Measurements from ENCODE around the gene TTLL8. TPM values are rescaled to one million over a fixed set of nuclear protein-coding genes. Genes with fewer than 3 reads are reported as not detected.

The TTLL8 gene
- total RNA-seq, 1 donor from 2014 or later: not detected

DNA sequence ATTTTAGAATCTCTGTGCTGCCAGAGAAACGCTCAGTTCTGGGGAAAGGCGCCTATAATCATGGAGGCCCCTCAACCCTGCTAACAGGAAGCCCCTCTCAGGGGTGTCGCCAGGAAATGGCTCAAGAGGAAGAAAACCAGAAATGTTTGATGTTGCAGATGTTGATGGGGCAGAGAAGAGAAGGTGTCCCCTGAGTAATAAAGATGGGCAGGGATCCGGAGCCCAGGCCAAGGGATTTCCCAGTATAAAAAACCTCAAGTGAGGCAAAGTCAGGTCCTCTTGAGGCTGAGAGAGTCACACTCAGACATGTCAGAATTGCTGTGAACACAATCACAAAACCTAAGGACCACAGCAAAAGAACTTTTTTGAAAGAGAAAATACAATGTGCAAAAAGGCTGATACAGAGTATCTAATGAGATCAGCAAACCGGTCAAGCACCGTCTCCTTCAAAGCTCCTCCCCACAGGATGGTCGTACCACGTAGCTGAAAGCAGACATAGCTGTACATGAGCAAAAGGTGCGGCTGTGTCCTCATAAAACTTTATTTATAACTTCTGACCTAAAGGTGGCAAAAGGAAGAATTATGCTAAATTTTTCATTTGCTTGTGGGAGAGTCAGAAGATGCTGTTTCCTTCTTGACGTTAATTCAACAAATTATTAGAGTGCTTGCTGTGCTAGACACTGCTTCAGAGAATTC is 43.9 kb upstream of the TTLL8 start:
- TF ChIP-seq, protein P1, sequence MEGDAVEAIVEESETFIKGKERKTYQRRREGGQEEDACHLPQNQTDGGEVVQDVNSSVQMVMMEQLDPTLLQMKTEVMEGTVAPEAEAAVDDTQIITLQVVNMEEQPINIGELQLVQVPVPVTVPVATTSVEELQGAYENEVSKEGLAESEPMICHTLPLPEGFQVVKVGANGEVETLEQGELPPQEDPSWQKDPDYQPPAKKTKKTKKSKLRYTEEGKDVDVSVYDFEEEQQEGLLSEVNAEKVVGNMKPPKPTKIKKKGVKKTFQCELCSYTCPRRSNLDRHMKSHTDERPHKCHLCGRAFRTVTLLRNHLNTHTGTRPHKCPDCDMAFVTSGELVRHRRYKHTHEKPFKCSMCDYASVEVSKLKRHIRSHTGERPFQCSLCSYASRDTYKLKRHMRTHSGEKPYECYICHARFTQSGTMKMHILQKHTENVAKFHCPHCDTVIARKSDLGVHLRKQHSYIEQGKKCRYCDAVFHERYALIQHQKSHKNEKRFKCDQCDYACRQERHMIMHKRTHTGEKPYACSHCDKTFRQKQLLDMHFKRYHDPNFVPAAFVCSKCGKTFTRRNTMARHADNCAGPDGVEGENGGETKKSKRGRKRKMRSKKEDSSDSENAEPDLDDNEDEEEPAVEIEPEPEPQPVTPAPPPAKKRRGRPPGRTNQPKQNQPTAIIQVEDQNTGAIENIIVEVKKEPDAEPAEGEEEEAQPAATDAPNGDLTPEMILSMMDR (IDR thresholded peaks at IDR 0.05; ENCODE audit: borderline replicate concordance): no peak
- H3K4me3 ChIP-seq: no peak overlapping the region
- H3K36me3 ChIP-seq: no peaks in the 10 kb centered on the region
- H3K9me3 ChIP-seq (replicated peaks): no peaks in the 10 kb centered on the region
- DNase-seq: no peak
- no peaks in the 10 kb centered on the region for H3K4me1 ChIP-seq
- no peak overlapping the region for H3K27ac ChIP-seq (replicated peaks)
- intact Hi-C loops (cut with micrococcal nuclease): no loop called here
- peaks cover 61% of the 10 kb centered on the region for H3K27me3 ChIP-seq (ENCODE audit: low read depth)

DNA sequence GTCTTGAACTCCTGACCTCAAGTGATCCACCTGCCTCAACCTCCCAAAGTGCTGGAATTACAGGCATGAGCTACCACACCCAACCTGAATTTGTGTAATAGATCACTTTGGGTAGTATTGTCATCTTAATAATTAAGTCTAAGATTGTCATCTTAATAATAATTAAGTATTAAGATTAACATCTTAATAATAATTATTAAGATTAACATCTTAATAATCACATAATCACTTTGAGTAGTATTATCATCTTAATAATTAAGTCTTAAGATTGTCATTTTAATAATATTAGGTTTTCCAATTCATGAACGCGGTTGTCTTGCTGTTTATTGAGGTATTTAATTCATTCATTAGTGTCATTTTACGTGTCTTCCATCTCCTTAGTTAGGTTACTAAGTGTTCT is 40.0 kb upstream of the TTLL8 start:
- TF ChIP-seq, protein P1 (IDR thresholded peaks at IDR 0.05; ENCODE audit: borderline replicate concordance): no peak
- H3K27me3 ChIP-seq (ENCODE audit: low read depth): peaks cover 75% of the 10 kb centered on the region

DNA sequence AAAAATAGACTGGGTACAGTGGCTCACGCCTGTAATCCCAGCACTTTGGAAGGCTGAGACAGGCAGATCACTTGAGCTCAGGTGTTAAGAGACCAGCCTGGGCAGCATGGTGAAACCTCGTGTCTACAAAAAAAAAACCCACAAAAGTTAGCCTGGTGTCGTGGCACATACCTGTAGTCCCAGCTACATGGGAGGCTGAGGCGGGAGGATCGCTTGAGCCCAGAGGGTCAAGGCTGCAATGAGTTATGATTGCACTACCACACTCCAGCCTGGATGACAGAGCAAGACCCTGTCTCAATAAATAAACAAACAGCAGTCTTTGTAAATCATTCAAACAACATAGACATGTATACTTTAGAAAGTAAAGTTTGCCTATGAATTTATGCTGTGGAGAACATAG is 34.2 kb upstream of the TTLL8 start:
- Histone ChIP-seq H3K4me1 (no peaks in the 10 kb centered on the region), H3K27ac (replicated peaks) (no peak overlapping the region), H3K4me3 (no peak overlapping the region), H3K9me3 (replicated peaks) (peaks cover 9% of the 10 kb centered on the region), H3K36me3 (no peaks in the 10 kb centered on the region), H3K27me3 (ENCODE audit: low read depth) (peaks cover 51% of the 10 kb centered on the region)
- no peak for DNase-seq
- TF ChIP-seq, protein P1 (IDR thresholded peaks at IDR 0.05; ENCODE audit: borderline replicate concordance): no peak
- intact Hi-C loops (cut with micrococcal nuclease): no loop called here

More for the DNA sequence above, 40.0 kb upstream of the TTLL8 start:
- no peak for DNase-seq
- H3K4me1 ChIP-seq: no peaks in the 10 kb centered on the region
- intact Hi-C loops (cut with micrococcal nuclease): no loop called here
- no peak overlapping the region for H3K4me3 ChIP-seq
- no peaks in the 10 kb centered on the region for H3K9me3 ChIP-seq (replicated peaks)
- H3K36me3 ChIP-seq: no peaks in the 10 kb centered on the region
- no peak overlapping the region for H3K27ac ChIP-seq (replicated peaks)

DNA sequence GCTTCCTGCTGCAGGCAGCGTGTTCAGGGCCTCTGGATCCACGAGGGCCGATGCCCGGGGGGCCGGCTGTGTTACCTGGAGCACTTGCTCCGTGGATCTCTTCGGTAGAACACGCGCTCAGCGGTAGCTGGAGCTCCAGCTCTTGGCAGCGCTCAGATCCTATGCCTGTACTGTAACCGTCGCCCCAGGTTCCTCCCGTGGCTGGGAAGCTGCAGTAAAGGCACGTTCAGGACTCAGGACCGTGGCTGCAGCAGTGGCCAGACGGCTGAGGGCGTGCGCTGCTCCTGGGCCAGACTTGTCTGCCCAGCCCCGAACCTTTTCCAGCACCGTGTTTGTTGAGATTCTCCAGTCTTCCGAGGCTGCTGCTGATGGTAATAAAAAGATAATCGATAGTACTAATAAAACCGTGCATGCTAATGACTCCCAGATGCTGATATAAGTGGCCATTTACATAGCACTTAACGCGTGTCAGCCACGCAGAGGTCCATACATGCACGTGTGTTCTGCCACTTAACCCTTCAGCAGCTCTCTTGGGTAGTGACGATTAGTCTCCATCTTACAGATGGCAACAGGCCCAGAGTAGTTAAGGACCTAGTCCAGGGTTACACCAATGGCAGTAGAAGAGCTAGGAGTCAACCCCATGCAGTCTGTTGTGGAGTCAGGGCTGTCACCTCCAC is 33.1 kb upstream of the TTLL8 start:
- Histone ChIP-seq H3K27me3 (ENCODE audit: low read depth) (peaks cover 40% of the 10 kb centered on the region), H3K9me3 (replicated peaks) (peaks cover 9% of the 10 kb centered on the region), H3K4me3 (no peak overlapping the region), H3K4me1 (no peaks in the 10 kb centered on the region), H3K36me3 (no peaks in the 10 kb centered on the region), H3K27ac (replicated peaks) (no peak overlapping the region)
- DNase-seq: no peak
- intact Hi-C loops (cut with micrococcal nuclease): no loop called here
- TF ChIP-seq, protein P1 (IDR thresholded peaks at IDR 0.05; ENCODE audit: borderline replicate concordance): no peak

DNA sequence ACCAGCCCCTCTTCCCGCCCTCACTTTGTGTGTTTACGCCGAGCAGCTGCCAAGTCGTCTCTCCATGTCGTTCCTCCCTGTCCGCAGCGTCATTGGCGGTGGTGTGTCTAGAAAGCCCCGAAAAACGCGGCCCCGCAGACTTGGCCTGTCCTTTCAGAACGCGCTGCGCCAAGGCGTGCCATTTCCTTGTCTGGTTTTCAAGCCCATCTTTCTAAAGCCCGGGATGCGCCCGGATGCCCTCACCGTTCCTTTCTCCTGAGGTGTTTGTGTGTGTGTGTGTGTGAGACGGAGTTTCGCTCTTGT is 32.3 kb upstream of the TTLL8 start:
- DNase-seq: no peak
- intact Hi-C loops (cut with micrococcal nuclease): no loop called here
- H3K27me3 ChIP-seq (ENCODE audit: low read depth): peaks cover 31% of the 10 kb centered on the region
- peaks cover 9% of the 10 kb centered on the region for H3K9me3 ChIP-seq (replicated peaks)
- no peak overlapping the region for H3K4me3 ChIP-seq
- no peak overlapping the region for H3K27ac ChIP-seq (replicated peaks)
- TF ChIP-seq, protein P1 (IDR thresholded peaks at IDR 0.05; ENCODE audit: borderline replicate concordance): no peak
- no peaks in the 10 kb centered on the region for H3K36me3 ChIP-seq
- H3K4me1 ChIP-seq: no peaks in the 10 kb centered on the region

Measured in left ventricle myocardium inferior (tissue), 1 donor.